Measurements from ENCODE around the gene MAPK9.

DNA sequence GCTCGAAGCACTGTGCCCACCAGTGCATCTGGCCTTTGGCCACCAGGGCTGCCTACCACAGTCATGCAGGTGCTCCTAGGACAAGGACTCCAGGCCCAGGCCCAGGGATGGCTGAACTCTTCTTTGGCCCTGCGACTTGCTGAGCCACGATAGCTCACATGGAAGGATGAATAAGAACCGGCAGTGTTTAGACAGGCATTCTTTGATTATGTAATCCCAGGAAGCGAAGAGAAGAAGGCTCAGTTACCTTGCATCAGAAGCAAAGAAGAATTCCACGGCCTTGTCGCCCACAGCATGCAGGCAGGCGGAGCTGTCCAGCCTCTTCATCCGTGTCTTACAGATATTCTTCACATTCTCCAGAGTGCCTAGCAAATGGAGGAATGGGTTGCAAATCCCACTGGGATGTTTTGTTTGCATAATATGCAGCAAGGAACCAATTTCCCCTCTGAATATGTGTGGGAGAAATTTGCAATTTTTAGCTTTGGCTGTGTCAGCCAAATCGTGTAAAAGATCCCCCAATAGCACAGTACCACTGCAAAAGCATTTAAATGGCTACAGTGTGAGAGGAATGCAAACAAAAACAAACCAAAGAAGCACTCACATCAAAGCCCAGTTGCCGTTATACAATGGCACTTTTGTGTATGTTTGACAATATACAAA lies 32.2 kb upstream of the MAPK9 start:
- TF ChIP-seq POLR2A (IDR thresholded peaks at IDR 0.05; ENCODE audit: low read depth, low read length) (no peak), POLR2AphosphoS5 (IDR thresholded peaks at IDR 0.05; ENCODE audit: low read depth, low read length) (no peak), TAF1 (IDR thresholded peaks at IDR 0.05; ENCODE audit: low read depth, low read length) (no peak)

Data from GM12891 (cell line).